Measurements from ENCODE around the gene DTNB.

The DTNB gene

GRCh38 chr2:25598911-25599310 is 74.5 kb downstream of the DTNB start:
- no peaks in the 10 kb centered on the region for H3K9me3 Mint-ChIP-seq
- peaks cover 15% of the 10 kb centered on the region for H3K36me3 Mint-ChIP-seq (ENCODE audit: low read depth)
- DNase-seq (ENCODE audit: low spot score), result no peak
- no peak overlapping the region for H3K4me3 Mint-ChIP-seq
- H3K4me1 Mint-ChIP-seq (ENCODE audit: low read depth), result peaks cover 27% of the 10 kb centered on the region
- H3K27ac Mint-ChIP-seq, result no peak overlapping the region
- no peaks in the 10 kb centered on the region for H3K27me3 Mint-ChIP-seq (ENCODE audit: low read depth)

GRCh38 chr2:25598332-25598731 is 75.0 kb downstream of the DTNB start:
- peaks cover 17% of the 10 kb centered on the region for H3K36me3 Mint-ChIP-seq (ENCODE audit: low read depth)
- no peak overlapping the region for H3K27ac Mint-ChIP-seq
- no peak overlapping the region for H3K4me3 Mint-ChIP-seq
- no peaks in the 10 kb centered on the region for H3K9me3 Mint-ChIP-seq
- peaks cover 25% of the 10 kb centered on the region for H3K4me1 Mint-ChIP-seq (ENCODE audit: low read depth)
- H3K27me3 Mint-ChIP-seq (ENCODE audit: low read depth), result no peaks in the 10 kb centered on the region
- DNase-seq (ENCODE audit: low spot score), result no peak

GRCh38 chr2:25597881-25598280 is 75.5 kb downstream of the DTNB start:
- Mint-ChIP-seq H3K9me3 (no peaks in the 10 kb centered on the region), H3K27me3 (ENCODE audit: low read depth) (no peaks in the 10 kb centered on the region), H3K36me3 (ENCODE audit: low read depth) (peaks cover 17% of the 10 kb centered on the region), H3K4me1 (ENCODE audit: low read depth) (peaks cover 24% of the 10 kb centered on the region), H3K4me3 (no peak overlapping the region), H3K27ac (no peak overlapping the region)
- DNase-seq (ENCODE audit: low spot score), result no peak

GRCh38 chr2:25596516-25597244 is 76.7 kb downstream of the DTNB start:
- Mint-ChIP-seq H3K27me3 (ENCODE audit: low read depth) (no peaks in the 10 kb centered on the region), H3K9me3 (no peaks in the 10 kb centered on the region), H3K27ac (no peak overlapping the region), H3K4me1 (ENCODE audit: low read depth) (peaks cover 27% of the 10 kb centered on the region), H3K36me3 (ENCODE audit: low read depth) (peaks cover 15% of the 10 kb centered on the region), H3K4me3 (no peak overlapping the region)
- DNase-seq (ENCODE audit: low spot score), result no peak

- H3K4me1 Mint-ChIP-seq (ENCODE audit: low read depth), result peaks cover 26% of the 10 kb centered on the region
- H3K9me3 Mint-ChIP-seq, result no peaks in the 10 kb centered on the region
- DNase-seq (ENCODE audit: low spot score), result no peak
- H3K27ac Mint-ChIP-seq, result no peak overlapping the region
- H3K36me3 Mint-ChIP-seq (ENCODE audit: low read depth), result peaks cover 15% of the 10 kb centered on the region
- H3K27me3 Mint-ChIP-seq (ENCODE audit: low read depth), result no peaks in the 10 kb centered on the region
- no peak overlapping the region for H3K4me3 Mint-ChIP-seq
Measured at GRCh38 chr2:25595393-25595792, 78.0 kb downstream of the DTNB start.

GRCh38 chr2:25594991-25595390 is 78.4 kb downstream of the DTNB start:
- H3K9me3 Mint-ChIP-seq, result no peaks in the 10 kb centered on the region

GRCh38 chr2:25592766-25593292 is 80.5 kb downstream of the DTNB start:
- Mint-ChIP-seq H3K27me3 (ENCODE audit: low read depth) (no peaks in the 10 kb centered on the region), H3K27ac (no peak overlapping the region), H3K9me3 (no peaks in the 10 kb centered on the region), H3K4me3 (no peak overlapping the region), H3K36me3 (ENCODE audit: low read depth) (peaks cover 7% of the 10 kb centered on the region), H3K4me1 (ENCODE audit: low read depth) (peaks cover 28% of the 10 kb centered on the region)
- DNase-seq (ENCODE audit: low spot score), result no peak

More at GRCh38 chr2:25594991-25595390, 78.4 kb downstream of the DTNB start:
- Mint-ChIP-seq H3K36me3 (ENCODE audit: low read depth) (peaks cover 17% of the 10 kb centered on the region), H3K27me3 (ENCODE audit: low read depth) (no peaks in the 10 kb centered on the region), H3K4me1 (ENCODE audit: low read depth) (peaks cover 26% of the 10 kb centered on the region), H3K27ac (no peak overlapping the region), H3K4me3 (no peak overlapping the region)
- DNase-seq (ENCODE audit: low spot score), result no peak

- peaks cover 36% of the 10 kb centered on the region for H3K4me1 Mint-ChIP-seq (ENCODE audit: low read depth)
- H3K9me3 Mint-ChIP-seq, result no peaks in the 10 kb centered on the region
- no peaks in the 10 kb centered on the region for H3K27me3 Mint-ChIP-seq (ENCODE audit: low read depth)
- H3K4me3 Mint-ChIP-seq, result peak overlapping the region; percentile 4
- peaks cover 5% of the 10 kb centered on the region for H3K36me3 Mint-ChIP-seq (ENCODE audit: low read depth)
- no peak for DNase-seq (ENCODE audit: low spot score)
- H3K27ac Mint-ChIP-seq, result no peak overlapping the region
Measured at GRCh38 chr2:25590921-25591505, 82.4 kb downstream of the DTNB start.

- Mint-ChIP-seq H3K36me3 (ENCODE audit: low read depth) (peaks cover 5% of the 10 kb centered on the region), H3K9me3 (no peaks in the 10 kb centered on the region), H3K27ac (no peak overlapping the region), H3K4me3 (no peak overlapping the region), H3K27me3 (ENCODE audit: low read depth) (no peaks in the 10 kb centered on the region), H3K4me1 (ENCODE audit: low read depth) (peaks cover 43% of the 10 kb centered on the region)
- no peak for DNase-seq (ENCODE audit: low spot score)
Measured at GRCh38 chr2:25589676-25590205, 83.6 kb downstream of the DTNB start.

- Mint-ChIP-seq H3K27me3 (ENCODE audit: low read depth) (no peaks in the 10 kb centered on the region), H3K27ac (peak overlapping the region; percentile 17), H3K4me1 (ENCODE audit: low read depth) (peaks cover 40% of the 10 kb centered on the region), H3K9me3 (no peaks in the 10 kb centered on the region), H3K4me3 (no peak overlapping the region), H3K36me3 (ENCODE audit: low read depth) (peaks cover 2% of the 10 kb centered on the region)
- DNase-seq (ENCODE audit: low spot score), result no peak
Measured at GRCh38 chr2:25588576-25588975, 84.8 kb downstream of the DTNB start.

- Mint-ChIP-seq H3K27me3 (ENCODE audit: low read depth) (no peaks in the 10 kb centered on the region), H3K9me3 (no peaks in the 10 kb centered on the region), H3K4me1 (ENCODE audit: low read depth) (peaks cover 38% of the 10 kb centered on the region), H3K36me3 (ENCODE audit: low read depth) (peaks cover 2% of the 10 kb centered on the region), H3K4me3 (no peak overlapping the region), H3K27ac (peak overlapping the region; percentile 32)
- DNase-seq (ENCODE audit: low spot score), result peak; percentile 57
Measured at GRCh38 chr2:25587361-25587760, 86.0 kb downstream of the DTNB start.

GRCh38 chr2:25586726-25587144 is 86.6 kb downstream of the DTNB start:
- peaks cover 33% of the 10 kb centered on the region for H3K4me1 Mint-ChIP-seq (ENCODE audit: low read depth)
- no peaks in the 10 kb centered on the region for H3K9me3 Mint-ChIP-seq
- no peaks in the 10 kb centered on the region for H3K27me3 Mint-ChIP-seq (ENCODE audit: low read depth)
- H3K27ac Mint-ChIP-seq, result peak overlapping the region; percentile 52
- peak; percentile 52 for DNase-seq (ENCODE audit: low spot score)
- peak overlapping the region; percentile 13 for H3K4me3 Mint-ChIP-seq
- H3K36me3 Mint-ChIP-seq (ENCODE audit: low read depth), result peaks cover 2% of the 10 kb centered on the region

GRCh38 chr2:25585189-25585588 is 88.2 kb downstream of the DTNB start:
- no peaks in the 10 kb centered on the region for H3K27me3 Mint-ChIP-seq (ENCODE audit: low read depth)
- no peak overlapping the region for H3K4me3 Mint-ChIP-seq
- H3K36me3 Mint-ChIP-seq (ENCODE audit: low read depth), result peaks cover 1% of the 10 kb centered on the region
- H3K27ac Mint-ChIP-seq, result no peak overlapping the region
- H3K9me3 Mint-ChIP-seq, result no peaks in the 10 kb centered on the region
- DNase-seq (ENCODE audit: low spot score), result no peak
- H3K4me1 Mint-ChIP-seq (ENCODE audit: low read depth), result peaks cover 33% of the 10 kb centered on the region

GRCh38 chr2:25582077-25582830 is 91.1 kb downstream of the DTNB start:
- no peak overlapping the region for H3K27ac Mint-ChIP-seq
- H3K36me3 Mint-ChIP-seq (ENCODE audit: low read depth), result peaks cover 7% of the 10 kb centered on the region
- H3K27me3 Mint-ChIP-seq (ENCODE audit: low read depth), result no peaks in the 10 kb centered on the region
- DNase-seq (ENCODE audit: low spot score), result no peak
- peaks cover 18% of the 10 kb centered on the region for H3K4me1 Mint-ChIP-seq (ENCODE audit: low read depth)
- H3K9me3 Mint-ChIP-seq, result no peaks in the 10 kb centered on the region
- H3K4me3 Mint-ChIP-seq, result no peak overlapping the region
